Neural cell (in vitro differentiated cells): ENCODE measurements around the gene CPNE9. TPM values are rescaled to one million over a fixed set of nuclear protein-coding genes. Genes with fewer than 3 reads are reported as not detected.

ENCODE experiments used
- H2AFZ ChIP-seq: fragments of 200-600, 300-800 bp; sonication (generic), shearing (Covaris generic); 2 replicates; pipeline ENCODE4 v1.6.0; 2014; ENCODE audit warnings: low read depth, mild to moderate bottlenecking, antibody characterized with exemption, low read length, moderate library complexity
- H3F3A ChIP-seq: fragments of 200-600 bp; shearing (Covaris generic); 2 replicates; pipeline ENCODE4 v1.6.1; 2016; ENCODE audit warnings: mild to moderate bottlenecking, moderate library complexity, mixed read lengths, antibody characterized with exemption, low read length; ENCODE audit not compliant: insufficient read depth, poor library complexity, severe bottlenecking
- H3K27ac ChIP-seq: fragments of 200-600, 300-800 bp; sonication (generic), shearing (Covaris generic); 2 replicates; pipeline ENCODE4 v1.5.1; 2014; ENCODE audit warnings: mild to moderate bottlenecking, low read length, moderate library complexity
- H3K27me3 ChIP-seq: fragments of 300-800, 200-600 bp; sonication (generic), shearing (Covaris generic); 2 replicates; pipeline ENCODE4 v1.6.0; 2014; ENCODE audit warnings: mild to moderate bottlenecking, low read depth, low read length, moderate library complexity; ENCODE audit not compliant: insufficient read depth
- H3K36me3 ChIP-seq: fragments of 300-800, 200-600 bp; sonication (generic), shearing (Covaris generic); 2 replicates; pipeline ENCODE4 v1.5.1; 2014; ENCODE audit warnings: mild to moderate bottlenecking, antibody characterized with exemption, low read length, moderate library complexity; ENCODE audit not compliant: insufficient read depth
- H3K4me2 ChIP-seq: fragments of 300-800, 200-600 bp; sonication (generic), shearing (Covaris generic); 2 replicates; pipeline ENCODE4 v1.6.0; 2014; ENCODE audit warnings: mild to moderate bottlenecking, low read length
- H3K4me3 ChIP-seq: fragments of 300-800, 200-600 bp; sonication (generic), shearing (Covaris generic); 2 replicates; pipeline ENCODE4 v1.5.1; 2014; ENCODE audit warnings: mild to moderate bottlenecking, low read length, moderate library complexity
- H3K79me2 ChIP-seq: fragments of 200-600 bp; shearing (Covaris generic); replicated peaks from 2 replicates; pipeline ENCODE4 v1.6.0; 2014; ENCODE audit warnings: mild to moderate bottlenecking, low read length, moderate library complexity; ENCODE audit not compliant: insufficient read depth
- H3K9ac ChIP-seq: fragments of 300-800, 200-600 bp; sonication (generic), shearing (Covaris generic); 2 replicates; pipeline ENCODE4 v1.6.1; 2016; ENCODE audit warnings: mild to moderate bottlenecking, low read length, mixed read lengths
- H3K9me2 ChIP-seq: fragments of 200-600 bp; shearing (Covaris generic); 2 replicates; pipeline ENCODE4 v1.6.1; 2016; ENCODE audit warnings: mild to moderate bottlenecking, low read length, mixed read lengths; ENCODE audit not compliant: insufficient read depth
- H3K9me3 ChIP-seq: fragments of 200-600, 300-800 bp; sonication (generic), shearing (Covaris generic); 2 replicates; pipeline ENCODE4 v1.6.1; 2016; ENCODE audit warnings: mild to moderate bottlenecking, mixed run types, low read length, moderate library complexity, mixed read lengths
- H4K20me1 ChIP-seq: fragments of 200-600 bp; shearing (Covaris generic); 2 replicates; pipeline ENCODE4 v1.6.1; 2016; ENCODE audit warnings: mild to moderate bottlenecking, mixed run types; ENCODE audit not compliant: insufficient read depth
- EP300 ChIP-seq: fragments of 450-650 bp; conservative IDR thresholded peaks from 2 replicates; pipeline ENCODE4 v1.6.1; 2014; ENCODE audit warnings: antibody characterized with exemption, mild to moderate bottlenecking, moderate library complexity; ENCODE audit not compliant: poor library complexity, severe bottlenecking
- EZH2 ChIP-seq: fragments of 200-600, 300-800 bp; shearing (Covaris generic), sonication (generic); IDR thresholded peaks from 2 replicates; pipeline ENCODE4 v1.6.1; 2014; ENCODE audit warnings: antibody characterized with exemption, low read length, borderline replicate concordance, mild to moderate bottlenecking; ENCODE audit not compliant: insufficient read depth, poor library complexity, severe bottlenecking
- MXI1 ChIP-seq: fragments of 450-650 bp; conservative IDR thresholded peaks from 2 replicates; pipeline ENCODE4 v1.6.1; 2014; ENCODE audit warnings: antibody characterized with exemption, mild to moderate bottlenecking; ENCODE audit not compliant: poor library complexity, severe bottlenecking
- POLR2AphosphoS5 ChIP-seq: IDR thresholded peaks from 2 replicates; pipeline ENCODE4 v1.6.1; 2012
- RAD21 ChIP-seq: fragments of 450-650 bp; conservative IDR thresholded peaks from 2 replicates; pipeline ENCODE4 v1.6.1; 2014; ENCODE audit warnings: antibody characterized with exemption, mild to moderate bottlenecking, moderate library complexity
- SMC3 ChIP-seq: fragments of 450-650 bp; conservative IDR thresholded peaks from 2 replicates; pipeline ENCODE4 v1.6.1; 2014; ENCODE audit warnings: antibody characterized with exemption, mild to moderate bottlenecking, moderate library complexity; ENCODE audit not compliant: poor library complexity
- TAF1 ChIP-seq: IDR thresholded peaks from 2 replicates; pipeline ENCODE4 v1.6.1; 2012; ENCODE audit warnings: low read depth
- polyA plus RNA-seq: library from polyadenylated mRNA; depleted of rRNA; stranded (reverse); fragments of >200 nt; gene quantifications from 2 replicates; pipeline ENCODE4 v1.2.3, GENCODE V29; 2014
- TF ChIP-seq, protein P1 (sequence below): IDR thresholded peaks from 2 replicates; pipeline ENCODE4 v1.6.1; 2012; ENCODE audit warnings: borderline replicate concordance
- TF ChIP-seq, protein P2 (sequence below): fragments of 450-650 bp; IDR thresholded peaks from 2 replicates; pipeline ENCODE4 v1.5.1; 2014; ENCODE audit warnings: antibody characterized with exemption, mild to moderate bottlenecking, moderate library complexity; ENCODE audit not compliant: poor library complexity, severe bottlenecking

Gene CPNE9
- polyA plus RNA-seq, 1 donor from 2014 or later, result 0.32 TPM

DNA sequence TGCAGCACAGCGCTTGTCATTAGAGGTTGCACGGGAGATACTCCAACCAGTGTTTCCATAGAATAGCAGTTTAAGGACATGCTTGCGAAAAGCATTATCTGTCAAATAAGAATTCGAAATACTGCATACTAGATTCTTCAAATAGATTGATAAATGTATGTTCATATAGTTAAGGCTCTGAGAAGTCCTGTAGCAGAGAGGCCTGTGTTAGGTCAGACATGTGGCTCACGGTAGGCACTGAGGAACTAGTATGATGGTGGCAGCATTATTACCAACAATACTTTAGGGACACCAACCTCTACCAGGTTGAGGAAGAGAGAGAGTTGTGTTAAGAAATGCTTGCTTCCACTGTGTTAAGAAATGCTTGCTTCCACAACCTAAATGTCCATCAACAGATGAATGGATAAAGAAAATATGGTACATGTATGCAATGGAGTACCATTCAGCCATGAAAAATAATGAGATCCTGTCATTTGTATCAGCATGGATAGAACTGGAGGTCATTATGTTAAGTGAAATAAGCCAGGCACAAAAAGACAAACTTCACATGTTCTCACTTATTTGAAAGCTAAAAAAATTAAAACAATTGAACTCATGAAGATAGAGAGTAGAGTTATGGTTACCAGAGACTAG, 39.4 kb upstream of the CPNE9 start:
- Histone ChIP-seq H3K9ac (no peak overlapping the region), H3K27me3 (no peaks in the 10 kb centered on the region), H3K4me3 (no peak overlapping the region), H4K20me1 (no peaks in the 10 kb centered on the region), H3K27ac (no peak overlapping the region), H3F3A (no peaks in the 10 kb centered on the region), H3K79me2 (no peaks in the 10 kb centered on the region), H3K9me2 (no peaks in the 10 kb centered on the region), H2AFZ (no peak overlapping the region), H3K9me3 (no peaks in the 10 kb centered on the region), H3K36me3 (peaks cover 9% of the 10 kb centered on the region), H3K4me2 (no peak overlapping the region)
- TF ChIP-seq MXI1, result no peak
- TF ChIP-seq EP300, result no peak
- TF ChIP-seq EZH2, result no peak
- TF ChIP-seq TAF1, result no peak
- TF ChIP-seq, protein P1, sequence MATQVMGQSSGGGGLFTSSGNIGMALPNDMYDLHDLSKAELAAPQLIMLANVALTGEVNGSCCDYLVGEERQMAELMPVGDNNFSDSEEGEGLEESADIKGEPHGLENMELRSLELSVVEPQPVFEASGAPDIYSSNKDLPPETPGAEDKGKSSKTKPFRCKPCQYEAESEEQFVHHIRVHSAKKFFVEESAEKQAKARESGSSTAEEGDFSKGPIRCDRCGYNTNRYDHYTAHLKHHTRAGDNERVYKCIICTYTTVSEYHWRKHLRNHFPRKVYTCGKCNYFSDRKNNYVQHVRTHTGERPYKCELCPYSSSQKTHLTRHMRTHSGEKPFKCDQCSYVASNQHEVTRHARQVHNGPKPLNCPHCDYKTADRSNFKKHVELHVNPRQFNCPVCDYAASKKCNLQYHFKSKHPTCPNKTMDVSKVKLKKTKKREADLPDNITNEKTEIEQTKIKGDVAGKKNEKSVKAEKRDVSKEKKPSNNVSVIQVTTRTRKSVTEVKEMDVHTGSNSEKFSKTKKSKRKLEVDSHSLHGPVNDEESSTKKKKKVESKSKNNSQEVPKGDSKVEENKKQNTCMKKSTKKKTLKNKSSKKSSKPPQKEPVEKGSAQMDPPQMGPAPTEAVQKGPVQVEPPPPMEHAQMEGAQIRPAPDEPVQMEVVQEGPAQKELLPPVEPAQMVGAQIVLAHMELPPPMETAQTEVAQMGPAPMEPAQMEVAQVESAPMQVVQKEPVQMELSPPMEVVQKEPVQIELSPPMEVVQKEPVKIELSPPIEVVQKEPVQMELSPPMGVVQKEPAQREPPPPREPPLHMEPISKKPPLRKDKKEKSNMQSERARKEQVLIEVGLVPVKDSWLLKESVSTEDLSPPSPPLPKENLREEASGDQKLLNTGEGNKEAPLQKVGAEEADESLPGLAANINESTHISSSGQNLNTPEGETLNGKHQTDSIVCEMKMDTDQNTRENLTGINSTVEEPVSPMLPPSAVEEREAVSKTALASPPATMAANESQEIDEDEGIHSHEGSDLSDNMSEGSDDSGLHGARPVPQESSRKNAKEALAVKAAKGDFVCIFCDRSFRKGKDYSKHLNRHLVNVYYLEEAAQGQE, result no peak
- TF ChIP-seq RAD21, result no peak
- TF ChIP-seq, protein P2, sequence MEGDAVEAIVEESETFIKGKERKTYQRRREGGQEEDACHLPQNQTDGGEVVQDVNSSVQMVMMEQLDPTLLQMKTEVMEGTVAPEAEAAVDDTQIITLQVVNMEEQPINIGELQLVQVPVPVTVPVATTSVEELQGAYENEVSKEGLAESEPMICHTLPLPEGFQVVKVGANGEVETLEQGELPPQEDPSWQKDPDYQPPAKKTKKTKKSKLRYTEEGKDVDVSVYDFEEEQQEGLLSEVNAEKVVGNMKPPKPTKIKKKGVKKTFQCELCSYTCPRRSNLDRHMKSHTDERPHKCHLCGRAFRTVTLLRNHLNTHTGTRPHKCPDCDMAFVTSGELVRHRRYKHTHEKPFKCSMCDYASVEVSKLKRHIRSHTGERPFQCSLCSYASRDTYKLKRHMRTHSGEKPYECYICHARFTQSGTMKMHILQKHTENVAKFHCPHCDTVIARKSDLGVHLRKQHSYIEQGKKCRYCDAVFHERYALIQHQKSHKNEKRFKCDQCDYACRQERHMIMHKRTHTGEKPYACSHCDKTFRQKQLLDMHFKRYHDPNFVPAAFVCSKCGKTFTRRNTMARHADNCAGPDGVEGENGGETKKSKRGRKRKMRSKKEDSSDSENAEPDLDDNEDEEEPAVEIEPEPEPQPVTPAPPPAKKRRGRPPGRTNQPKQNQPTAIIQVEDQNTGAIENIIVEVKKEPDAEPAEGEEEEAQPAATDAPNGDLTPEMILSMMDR, result no peak
- TF ChIP-seq SMC3, result no peak
- no peak for TF ChIP-seq POLR2AphosphoS5

DNA sequence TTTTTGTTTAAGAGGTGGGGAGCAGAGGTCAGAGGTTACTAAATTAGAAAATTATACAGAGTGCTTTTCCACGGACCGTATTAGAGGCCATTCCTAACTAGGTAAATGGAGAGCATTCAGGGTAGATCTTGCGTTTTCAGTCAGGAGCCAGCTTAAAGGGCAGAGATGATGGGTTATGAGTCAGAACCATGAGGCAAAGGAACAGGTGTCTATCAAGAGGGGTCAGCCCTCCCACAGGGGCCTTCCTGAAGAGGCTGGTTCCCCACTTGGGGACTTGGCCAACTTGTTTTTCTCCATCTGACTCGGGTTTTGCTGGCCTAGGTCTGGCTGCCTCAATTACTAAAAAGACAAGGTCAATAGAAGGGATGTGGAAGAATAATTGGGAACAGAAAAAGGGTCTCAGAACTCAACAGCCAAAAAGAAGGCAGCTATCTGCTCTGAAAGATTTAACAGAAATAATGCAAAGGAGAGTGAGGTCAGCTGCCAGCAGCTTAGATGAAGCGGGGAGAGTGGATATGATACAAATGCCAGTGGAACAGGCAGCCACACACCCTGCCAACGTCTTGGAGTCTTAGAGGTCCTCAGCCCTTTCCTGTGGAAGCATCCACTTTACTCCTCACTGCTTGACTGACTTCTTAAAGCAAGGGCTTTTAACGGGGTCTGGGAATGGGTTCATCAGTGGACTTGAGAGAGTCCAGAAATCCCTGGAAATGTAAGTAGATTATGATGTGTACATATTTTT, 36.8 kb upstream of the CPNE9 start:
- Histone ChIP-seq H3K27ac (no peak overlapping the region), H2AFZ (no peak overlapping the region), H3K36me3 (peaks cover 14% of the 10 kb centered on the region), H3K4me3 (no peak overlapping the region), H3K4me2 (no peak overlapping the region), H4K20me1 (no peaks in the 10 kb centered on the region), H3K9me2 (no peaks in the 10 kb centered on the region), H3K27me3 (no peaks in the 10 kb centered on the region), H3K9ac (no peak overlapping the region), H3F3A (no peaks in the 10 kb centered on the region), H3K79me2 (no peaks in the 10 kb centered on the region), H3K9me3 (no peaks in the 10 kb centered on the region)
- no peak for TF ChIP-seq MXI1
- TF ChIP-seq EZH2, result no peak
- TF ChIP-seq, protein P2, result no peak
- no peak for TF ChIP-seq POLR2AphosphoS5
- no peak for TF ChIP-seq EP300
